ENCODE results near the gene AQP2.

The AQP2 gene

DNA sequence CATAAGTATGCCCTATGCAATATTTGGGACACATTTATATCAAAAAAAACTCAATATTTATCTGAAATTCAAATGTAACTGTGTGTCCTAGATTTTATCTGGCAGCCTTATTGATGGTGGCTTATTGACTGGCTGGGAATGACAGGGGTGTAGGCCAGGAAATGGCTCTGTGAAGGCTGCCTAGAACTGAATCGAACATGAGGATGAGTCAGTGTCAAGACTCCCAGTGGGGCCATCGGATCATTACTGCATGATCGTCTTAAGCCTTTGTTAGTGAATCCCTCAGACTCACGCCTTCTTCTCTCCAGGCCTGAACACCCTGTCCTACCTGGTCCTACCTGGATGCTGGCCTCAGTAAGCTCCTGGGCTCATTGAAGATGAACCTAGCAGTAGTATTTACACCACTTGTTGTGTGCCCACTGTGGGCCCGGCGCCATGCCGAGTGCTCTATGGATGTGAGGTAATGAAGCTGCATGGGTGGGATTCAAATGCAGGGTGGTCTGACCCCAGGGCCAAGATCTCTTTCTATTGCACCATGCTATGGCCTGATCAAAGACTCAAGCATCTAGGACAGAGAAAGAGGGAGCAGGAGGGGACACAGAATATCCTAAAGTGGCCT is 25.8 kb upstream of the AQP2 start:
- TF ChIP-seq, protein P1, sequence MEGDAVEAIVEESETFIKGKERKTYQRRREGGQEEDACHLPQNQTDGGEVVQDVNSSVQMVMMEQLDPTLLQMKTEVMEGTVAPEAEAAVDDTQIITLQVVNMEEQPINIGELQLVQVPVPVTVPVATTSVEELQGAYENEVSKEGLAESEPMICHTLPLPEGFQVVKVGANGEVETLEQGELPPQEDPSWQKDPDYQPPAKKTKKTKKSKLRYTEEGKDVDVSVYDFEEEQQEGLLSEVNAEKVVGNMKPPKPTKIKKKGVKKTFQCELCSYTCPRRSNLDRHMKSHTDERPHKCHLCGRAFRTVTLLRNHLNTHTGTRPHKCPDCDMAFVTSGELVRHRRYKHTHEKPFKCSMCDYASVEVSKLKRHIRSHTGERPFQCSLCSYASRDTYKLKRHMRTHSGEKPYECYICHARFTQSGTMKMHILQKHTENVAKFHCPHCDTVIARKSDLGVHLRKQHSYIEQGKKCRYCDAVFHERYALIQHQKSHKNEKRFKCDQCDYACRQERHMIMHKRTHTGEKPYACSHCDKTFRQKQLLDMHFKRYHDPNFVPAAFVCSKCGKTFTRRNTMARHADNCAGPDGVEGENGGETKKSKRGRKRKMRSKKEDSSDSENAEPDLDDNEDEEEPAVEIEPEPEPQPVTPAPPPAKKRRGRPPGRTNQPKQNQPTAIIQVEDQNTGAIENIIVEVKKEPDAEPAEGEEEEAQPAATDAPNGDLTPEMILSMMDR (conservative IDR thresholded peaks at IDR 0.05; ENCODE audit: low read depth, low read length): no peak
- DNase-seq (ENCODE audit: low read depth): no peak
- H3K4me3 ChIP-seq (ENCODE audit: low read depth, low read length): no peak overlapping the region

DNA sequence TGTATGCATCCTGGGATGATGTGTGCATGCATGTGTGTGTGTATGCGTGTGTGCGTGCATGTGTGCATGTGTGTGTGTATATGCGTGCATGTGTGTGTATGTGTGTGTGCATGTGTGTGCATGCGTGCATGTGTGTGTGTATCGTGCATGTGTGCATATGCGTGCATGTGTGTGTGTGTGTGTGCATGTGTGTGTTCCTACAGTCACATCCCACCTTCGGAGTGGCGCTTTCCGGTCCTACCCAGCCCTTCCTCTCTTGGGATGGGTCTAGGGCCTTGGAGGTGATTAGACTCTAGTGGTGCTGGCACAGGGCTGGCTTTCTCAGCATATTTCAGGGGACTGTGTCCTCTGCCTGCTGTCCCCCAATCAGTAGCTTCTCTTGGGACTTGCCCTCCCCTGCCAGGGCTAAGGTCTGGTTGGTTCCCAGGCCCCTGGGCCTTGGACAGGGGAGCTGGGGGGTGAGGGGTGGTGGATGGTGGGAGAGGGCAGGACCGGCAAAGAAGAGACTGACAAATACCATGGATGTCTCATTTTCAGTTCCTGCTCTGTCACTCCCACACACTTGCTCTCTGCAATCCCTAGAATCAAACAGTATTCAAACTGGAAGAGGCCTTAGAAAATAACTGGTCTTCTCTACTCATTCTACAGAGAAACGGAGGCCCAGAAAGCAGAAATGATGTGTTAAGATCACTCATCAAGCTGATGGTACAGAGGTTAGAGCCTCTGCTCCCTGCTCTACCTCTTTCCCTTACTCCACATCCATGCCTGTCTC is 24.9 kb upstream of the AQP2 start:
- DNase-seq (ENCODE audit: low read depth): no peak
- TF ChIP-seq, protein P1 (conservative IDR thresholded peaks at IDR 0.05; ENCODE audit: low read depth, low read length): no peak
- H3K4me3 ChIP-seq (ENCODE audit: low read depth, low read length): no peak overlapping the region

DNA sequence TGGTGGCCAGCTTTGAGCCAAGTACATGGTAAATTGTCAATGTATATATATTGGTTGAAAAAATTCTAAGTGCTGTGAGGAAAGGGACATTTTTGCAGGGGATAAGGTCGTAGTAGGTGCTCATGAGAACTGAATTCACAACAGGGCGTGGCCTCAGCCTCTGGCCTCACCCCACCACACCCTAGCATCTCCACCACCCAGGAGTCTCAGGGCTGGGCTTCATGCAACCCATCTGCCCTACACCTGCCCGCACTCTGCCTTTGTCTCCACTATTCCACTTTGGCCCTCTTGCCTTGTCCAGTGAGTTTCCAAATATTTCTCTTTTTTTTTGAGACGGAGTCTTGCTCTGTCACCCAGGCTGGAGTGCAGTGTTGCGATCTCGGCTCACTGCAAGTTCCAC is 22.1 kb upstream of the AQP2 start:
- no peak for DNase-seq (ENCODE audit: low read depth)
- TF ChIP-seq, protein P1 (conservative IDR thresholded peaks at IDR 0.05; ENCODE audit: low read depth, low read length): no peak
- H3K4me3 ChIP-seq (ENCODE audit: low read depth, low read length): no peak overlapping the region

DNA sequence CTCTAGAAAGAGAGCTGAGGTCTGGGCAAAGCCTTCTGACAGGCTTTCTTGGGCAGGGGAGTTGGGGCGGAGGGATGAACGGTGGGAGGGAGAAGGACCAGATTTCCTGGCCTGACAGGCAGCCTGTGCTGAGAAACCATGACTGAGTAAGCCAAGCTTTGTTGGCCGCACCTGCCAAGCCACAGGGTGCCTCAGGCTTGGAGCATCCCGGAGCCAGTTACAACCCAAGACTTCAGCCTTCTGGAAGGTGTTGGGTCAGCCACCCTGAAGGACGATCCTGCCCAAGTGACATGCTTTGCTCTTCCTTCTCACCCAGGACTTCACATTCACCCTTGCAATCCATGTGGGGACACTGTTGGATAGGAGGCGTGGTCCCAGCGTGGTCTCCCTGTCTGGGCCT is 21.0 kb upstream of the AQP2 start:
- no peak for DNase-seq (ENCODE audit: low read depth)
- TF ChIP-seq, protein P1 (conservative IDR thresholded peaks at IDR 0.05; ENCODE audit: low read depth, low read length): no peak
- no peak overlapping the region for H3K4me3 ChIP-seq (ENCODE audit: low read depth, low read length)

DNA sequence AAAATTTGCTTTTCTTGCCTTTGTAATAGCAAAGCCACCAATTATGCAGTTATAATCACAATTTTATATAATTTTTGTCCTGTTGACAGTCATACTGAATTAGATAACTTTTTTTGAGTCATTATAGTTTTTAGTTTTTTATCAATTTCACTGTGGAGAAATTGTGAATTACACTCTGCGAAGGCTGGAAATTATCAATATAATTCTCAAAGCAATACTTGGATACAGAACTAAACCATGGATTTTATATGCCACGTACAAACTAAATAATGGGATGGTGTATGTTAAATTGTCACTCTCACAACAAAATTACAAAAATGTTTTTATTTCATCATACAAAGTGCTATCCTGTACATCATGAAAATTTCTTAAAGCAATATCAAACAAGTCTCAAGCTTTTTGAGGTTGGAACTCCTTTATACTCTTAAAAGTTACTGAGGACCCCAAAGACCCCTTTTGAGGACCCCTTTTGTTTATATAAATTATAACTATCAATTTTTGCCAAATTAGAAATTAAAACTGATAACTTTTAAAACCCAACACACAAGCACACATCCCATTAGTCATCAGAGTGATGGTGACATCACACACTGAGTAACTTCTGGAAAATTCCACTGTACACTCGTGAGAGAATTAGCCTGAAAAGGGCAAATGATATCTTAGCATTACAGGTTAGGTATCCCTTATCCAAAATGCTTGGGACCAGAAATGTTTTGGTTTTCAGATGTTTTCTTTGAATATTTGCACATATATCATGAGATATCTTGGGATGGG is 19.8 kb upstream of the AQP2 start:
- TF ChIP-seq, protein P1 (conservative IDR thresholded peaks at IDR 0.05; ENCODE audit: low read depth, low read length): no peak
- H3K4me3 ChIP-seq (ENCODE audit: low read depth, low read length): no peak overlapping the region
- peak; percentile 80 for DNase-seq (ENCODE audit: low read depth)

DNA sequence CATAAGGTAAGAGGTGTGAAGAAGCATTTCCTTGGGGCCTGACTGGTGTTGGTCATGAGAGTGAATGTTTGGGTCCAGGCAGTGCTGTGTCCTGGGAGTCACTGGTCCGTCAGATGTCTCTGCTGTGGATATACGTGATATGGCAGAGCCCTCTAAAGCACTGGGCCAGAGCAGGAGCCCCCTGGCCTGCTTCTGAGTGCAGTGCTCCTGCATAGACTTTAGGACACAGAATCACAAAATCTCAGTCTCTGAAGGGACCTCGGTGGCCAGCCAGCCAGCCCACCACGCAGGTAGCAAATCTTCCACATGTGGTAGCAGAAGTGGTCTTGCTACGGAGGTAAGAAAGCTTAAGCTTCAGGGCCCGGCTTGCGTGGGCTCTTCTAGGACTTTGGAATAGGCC is 18.5 kb upstream of the AQP2 start:
- TF ChIP-seq, protein P1 (conservative IDR thresholded peaks at IDR 0.05; ENCODE audit: low read depth, low read length): no peak
- no peak overlapping the region for H3K4me3 ChIP-seq (ENCODE audit: low read depth, low read length)
- no peak for DNase-seq (ENCODE audit: low read depth)

All from choroid plexus epithelial cell (primary cell).